HepG2 (cell line): Measurements from ENCODE around the gene TARS3. TPM values are rescaled to one million over a fixed set of nuclear protein-coding genes. Genes with fewer than 3 reads are reported as not detected.

Source experiments
- ATAC-seq: fragments of 200-7000 bp; cut with Tn5 transposase; 3 replicates; pipeline ENCODE4 v1.9.1; 2020; ENCODE audit warnings: mild to moderate bottlenecking, moderate library complexity
- BruUV-seq: library from RNA; stranded (reverse); fragments of 400-500 nt; replicated peaks from 2 replicates; lab custom pipeline; 2021; lab: Mats Ljungman, UMichigan
- CTCF ChIA-PET: fragments of 300-600 bp; formaldehyde crosslinking; extraction: SDS; loops from one replicate; lab custom pipeline; 2021; ENCODE audit warnings: low total read pairs, inconsistent platforms, low intra/inter-chr PET ratio; lab: Yijun Ruan, JAX
- POLR2A ChIA-PET: fragments of 350-600 bp; sonication (Branson Sonifier 250); formaldehyde crosslinking; loops from one replicate; lab custom pipeline; 2020; ENCODE audit warnings: antibody characterized with exemption, inconsistent platforms; lab: Yijun Ruan, JAX
- DNase-seq: peaks from one replicate; pipeline ENCODE4 v3.0.0-alpha.2; 2015; ENCODE audit warnings: low spot score
- FAIRE-seq: peaks from 3 replicates; lab custom pipeline; 2011; peaks lifted over from hg19 to GRCh38; lab: Jason Lieb, UNC
- H2AFZ ChIP-seq: one replicate; pipeline ENCODE4 v1.6.1; 2011; ENCODE audit warnings: low read length, inconsistent platforms
- H3K27ac ChIP-seq: fragments of 300-600 bp; 3 replicates; pipeline ENCODE4 v1.8.0; 2011; ENCODE audit warnings: mixed run types, mild to moderate bottlenecking, mixed read lengths, low read length, inconsistent platforms; ENCODE audit not compliant: insufficient read depth; ENCODE audit errors: extremely low read length
- H3K27me3 ChIP-seq, 2 experiments: fragments of 200-600 bp in 1 of 2; 2 replicates in 1 of 2; 3 replicates in 1 of 2; pipeline versions ENCODE4 v1.6.0 to v1.8.0; 2011; ENCODE audit warnings: low read length in 2 of 2, mild to moderate bottlenecking in 2 of 2, moderate library complexity in 2 of 2, inconsistent platforms in 1 of 2; ENCODE audit not compliant: insufficient read depth in 2 of 2, control insufficient read depth in 1 of 2
- H3K36me3 ChIP-seq, 2 experiments: fragments of 200-600 bp in 1 of 2; replicated peaks in 1 of 2; 2 replicates in 1 of 2; 3 replicates in 1 of 2; pipeline versions ENCODE4 v1.5.1 to v1.8.0; 2011; ENCODE audit warnings: low read length in 2 of 2, inconsistent platforms in 1 of 2; ENCODE audit not compliant: insufficient read depth in 2 of 2, control insufficient read depth in 1 of 2
- H3K4me1 ChIP-seq: 2 replicates; pipeline ENCODE4 v1.5.1; 2012; ENCODE audit warnings: low read length, inconsistent platforms; ENCODE audit not compliant: insufficient read depth
- H3K4me2 ChIP-seq: 2 replicates; pipeline ENCODE4 v1.6.0; 2011; ENCODE audit warnings: low read depth, low read length, inconsistent platforms
- H3K4me3 ChIP-seq, 3 experiments: fragments of 200-600 bp in 1 of 3; sonication (generic), shearing (Covaris generic) in 1 of 3; replicated peaks in 1 of 3; 2 replicates each; pipeline ENCODE4 v1.5.1; 2011 to 2016; ENCODE audit warnings: low read length in 3 of 3, inconsistent platforms in 2 of 3, low read depth in 2 of 3, mild to moderate bottlenecking in 2 of 3, control low read depth in 1 of 3, mixed read lengths in 1 of 3; ENCODE audit not compliant: insufficient read depth in 1 of 3
- H3K79me2 ChIP-seq: one replicate; pipeline ENCODE4 v1.6.1; 2011; ENCODE audit warnings: low read length, inconsistent platforms; ENCODE audit not compliant: insufficient read depth
- H3K9ac ChIP-seq: 2 replicates; pipeline ENCODE4 v1.6.0; 2011; ENCODE audit warnings: mild to moderate bottlenecking, low read depth, low read length, inconsistent platforms; ENCODE audit not compliant: insufficient read depth
- H3K9me3 ChIP-seq: 2 replicates; pipeline ENCODE4 v1.5.1; 2012; ENCODE audit warnings: mild to moderate bottlenecking, low read length
- H4K20me1 ChIP-seq: 2 replicates; pipeline ENCODE4 v1.6.0; 2011; ENCODE audit warnings: inconsistent platforms, mild to moderate bottlenecking, low read length, moderate library complexity; ENCODE audit not compliant: insufficient read depth
- ATF2 ChIP-seq: sonication (generic); formaldehyde crosslinking; IDR thresholded peaks from 2 replicates; pipeline ENCODE4 v1.4.0; 2020; ENCODE audit warnings: missing genetic modification reagents
- CHD2 ChIP-seq: IDR thresholded peaks from 2 replicates; pipeline ENCODE4 v1.6.1; 2011; ENCODE audit warnings: low read depth, low read length, improper control_type of control experiment
- CTCF ChIP-seq: sonication (generic); formaldehyde crosslinking; IDR thresholded peaks from 2 replicates; pipeline ENCODE4 v1.5.0; 2020; ENCODE audit warnings: mild to moderate bottlenecking, missing genetic modification reagents, moderate library complexity
- ELF3 ChIP-seq: IDR thresholded peaks from 2 replicates; pipeline ENCODE4 v1.6.1; 2016; ENCODE audit warnings: missing genetic modification reagents, missing compliant biosample characterization
- GRHL1 ChIP-seq: sonication (generic); formaldehyde crosslinking; conservative IDR thresholded peaks from 2 replicates; pipeline ENCODE4 v1.8.0; 2022; ENCODE audit warnings: missing genetic modification reagents
- KAT2B ChIP-seq: fragments of 150-350 bp; IDR thresholded peaks from 2 replicates; pipeline ENCODE4 v1.6.1; 2014; ENCODE audit warnings: low read depth, low read length, borderline replicate concordance
- KDM3A ChIP-seq: IDR thresholded peaks from 2 replicates; pipeline ENCODE4 v1.6.1; 2018; ENCODE audit warnings: low read depth, missing compliant biosample characterization
- MXI1 ChIP-seq: IDR thresholded peaks from 3 replicates; pipeline ENCODE4 v1.6.1; 2012; ENCODE audit warnings: low read depth, low read length, inconsistent platforms, borderline replicate concordance
- NFE2L2 ChIP-seq: fragments of 150-350 bp; IDR thresholded peaks from 2 replicates; pipeline ENCODE4 v1.6.1; 2014; ENCODE audit warnings: low read length
- PHF21A ChIP-seq: sonication (generic); formaldehyde crosslinking; IDR thresholded peaks from 2 replicates; pipeline ENCODE4 v1.5.0; 2020; ENCODE audit warnings: mild to moderate bottlenecking, missing genetic modification reagents
- SALL1 ChIP-seq: sonication (generic); formaldehyde crosslinking; IDR thresholded peaks from 2 replicates; pipeline ENCODE4 v1.8.0; 2022; ENCODE audit warnings: mild to moderate bottlenecking, missing genetic modification reagents
- SMC3 ChIP-seq: IDR thresholded peaks from 2 replicates; pipeline ENCODE4 v1.6.1; 2011; ENCODE audit warnings: low read length, improper control_type of control experiment
- SMYD3 ChIP-seq: sonication (generic); formaldehyde crosslinking; IDR thresholded peaks from 2 replicates; pipeline ENCODE4 v1.8.1; 2023; ENCODE audit warnings: mild to moderate bottlenecking, missing genetic modification reagents
- SP4 ChIP-seq: sonication (generic); formaldehyde crosslinking; IDR thresholded peaks from 2 replicates; pipeline ENCODE4 v1.8.1; 2023; ENCODE audit warnings: mild to moderate bottlenecking, missing genetic modification reagents
- SRSF4 ChIP-seq: fragments of 200-400 bp; formaldehyde crosslinking; IDR thresholded peaks from one replicate; pipeline ENCODE4 v1.6.1; 2018; ENCODE audit warnings: mild to moderate bottlenecking, low read depth, low read length, moderate library complexity; ENCODE audit not compliant: poor library complexity, severe bottlenecking
- TBP ChIP-seq: sonication (generic); formaldehyde crosslinking; IDR thresholded peaks from 2 replicates; pipeline ENCODE4 v1.5.0; 2020; ENCODE audit warnings: missing genetic modification reagents
- ZKSCAN5 ChIP-seq: sonication (generic); formaldehyde crosslinking; IDR thresholded peaks from 2 replicates; pipeline ENCODE4 v1.5.1; 2020; ENCODE audit warnings: mild to moderate bottlenecking, missing genetic modification reagents
- ZNF33A ChIP-seq: sonication (generic); formaldehyde crosslinking; IDR thresholded peaks from 2 replicates; pipeline ENCODE4 v1.5.1; 2020; ENCODE audit warnings: missing genetic modification reagents, mild to moderate bottlenecking, moderate library complexity, borderline replicate concordance
- ZNF446 ChIP-seq: sonication (generic); formaldehyde crosslinking; IDR thresholded peaks from 2 replicates; pipeline ENCODE4 v1.5.0; 2020; ENCODE audit warnings: mild to moderate bottlenecking, missing genetic modification reagents
- ZNF510 ChIP-seq: sonication (generic); formaldehyde crosslinking; IDR thresholded peaks from 2 replicates; pipeline ENCODE4 v1.4.0; 2020; ENCODE audit warnings: low read depth, mild to moderate bottlenecking, missing genetic modification reagents
- ZNF784 ChIP-seq: sonication (generic); formaldehyde crosslinking; IDR thresholded peaks from 2 replicates; pipeline ENCODE4 v1.5.1; 2020; ENCODE audit warnings: missing genetic modification reagents, mild to moderate bottlenecking, borderline replicate concordance
- WGBS: methylation state at CpG from one replicate; pipeline ENCODE4 v1.1.6; 2017; ENCODE audit warnings: low lambda C conversion rate; 5-methylcytosine and 5-hydroxymethylcytosine counted together
- in situ Hi-C: cut with HindIII; loops from 2 replicates; pipeline ENCODE4 v1.10.0; 2017; ENCODE audit warnings: low pct_unique_long_range_greater_than_20kb; ENCODE audit not compliant: extremely low pct_ligation_motif_present
- intact Hi-C: fragments of 100-400 bp; cut with micrococcal nuclease; formaldehyde crosslinking; loops from one replicate; pipeline ENCODE4 v1.10.0; 2022; ENCODE audit not compliant: unreplicated experiment
- polyA plus RNA-seq, 8 experiments: library from polyadenylated mRNA; depleted of rRNA in 3 of 8; stranded (reverse) in 7 of 8; unstranded in 1 of 8; fragments of >200 nt; fragmentation: Illumina TruSeq in 4 of 8; extraction: Trizol in 4 of 8; gene quantifications; 2 replicates each; pipeline versions ENCODE4 v1.2.1 to v1.2.3, GENCODE V29; 2011 to 2016; ENCODE audit warnings: low read depth in 4 of 8, missing spikeins in 1 of 8, mixed read lengths in 1 of 8; ENCODE audit not compliant: insufficient read depth in 1 of 8
- total RNA-seq, 5 experiments: library from RNA; depleted of rRNA; stranded (reverse); fragments of >200 nt; fragmentation: Illumina TruSeq; extraction: Trizol; gene quantifications; 2 replicates each; pipeline ENCODE4 v1.2.3, GENCODE V29; 2016; ENCODE audit warnings: low read depth in 1 of 5

Gene TARS3
- total and polyA plus RNA-seq, 2 of the 13 experiments (the other 11 are each of a cell fraction or from before 2014, with no cell fraction given), result 4.1 to 11.7 TPM

- Histone ChIP-seq H3K4me2 (no peak overlapping the region), H3K4me3 (no peak overlapping the region), H3K9ac (no peak overlapping the region), H2AFZ (no peak overlapping the region), H3K4me1 (no peaks in the 10 kb centered on the region), H3K79me2 (no peaks in the 10 kb centered on the region), H4K20me1 (no peaks in the 10 kb centered on the region), H3K36me3 (no peaks in the 10 kb centered on the region), H3K27ac (no peak overlapping the region), H3K9me3 (no peaks in the 10 kb centered on the region), H3K27me3 (peaks cover 2 to 47% of the 10 kb centered on the region in 2 experiments; a peak in 2 of 5 replicates)
- ChIA-PET POLR2A (no interaction called here), CTCF (no interaction called here)
- in situ Hi-C loops, result no loop called here
- no peak for FAIRE-seq
- intact Hi-C loops, result no loop called here
- WGBS, result 11% methylated on average over 5 of the region's 7 CpGs
- DNase-seq, result peak; percentile 9
- ATAC-seq, result no peak
- BruUV-seq, result no TSS peak
- no peak for TF ChIP-seq SP4 (CRISPR knock-in tag)
- TF ChIP-seq ZNF510 (CRISPR knock-in tag), result no peak
- TF ChIP-seq MXI1, result no peak
- TF ChIP-seq ZKSCAN5 (CRISPR knock-in tag), result no peak
- TF ChIP-seq ZNF33A, result no peak
- no peak for TF ChIP-seq GRHL1 (CRISPR knock-in tag)
- no peak for TF ChIP-seq ATF2 (CRISPR knock-in tag)
- TF ChIP-seq ZNF446, result no peak
- TF ChIP-seq NFE2L2, result no peak
- no peak for TF ChIP-seq ELF3 (CRISPR knock-in tag)
- 0 out of 2 replicates have a peak, but pooled peaks have one; percentile 4 for TF ChIP-seq SMC3
- no peak for TF ChIP-seq PHF21A (CRISPR knock-in tag)
- no peak for TF ChIP-seq TBP (CRISPR knock-in tag)
- no peak for TF ChIP-seq KDM3A
- no peak for TF ChIP-seq CHD2
- no peak for TF ChIP-seq ZNF784 (CRISPR knock-in tag)
- TF ChIP-seq SMYD3 (CRISPR knock-in tag), result no peak
- TF ChIP-seq SRSF4, result no peak
- peak; percentile 61 for TF ChIP-seq CTCF (CRISPR knock-in tag)
- 0 out of 2 replicates have a peak, but pooled peaks have one; percentile 14 for TF ChIP-seq SALL1 (CRISPR knock-in tag)
- no peak for TF ChIP-seq KAT2B
Observed at GRCh38 chr15:101773496-101774100, 49.3 kb upstream of the TARS3 start.
